Stimulated activated CD8-positive, alpha-beta memory T cell treated with anti-CD3 and anti-CD28 coated beads, Interleukin-15, amount 100 ng/mL, for 24 hours (primary cell): ENCODE data around the gene C10orf71.

ENCODE experiments used
- DNase-seq: peaks from one replicate; pipeline ENCODE4 v3.0.0-alpha.2; 2020; ENCODE audit warnings: low read depth

C10orf71 gene

DNA sequence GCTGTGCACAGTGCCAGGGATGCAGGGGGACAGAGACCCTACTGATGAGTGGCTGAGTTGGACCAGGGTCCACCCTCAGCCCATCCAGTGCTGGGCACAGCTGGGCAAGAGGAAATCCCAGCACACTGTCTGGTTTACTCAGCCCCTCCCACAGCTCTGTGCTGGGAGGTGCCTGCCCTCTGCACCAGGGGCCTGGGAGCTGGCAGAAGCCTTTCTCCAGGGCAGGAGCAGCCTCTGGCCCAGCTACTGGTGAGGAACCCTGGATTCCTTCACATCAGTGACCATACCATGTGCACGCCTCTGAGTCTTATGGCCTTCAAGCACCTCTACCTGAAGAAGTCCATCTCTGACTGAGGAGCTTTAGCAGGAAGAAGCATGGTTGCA, 25.9 kb upstream of the C10orf71 start:
- no peak for DNase-seq

GRCh38 chr10:49273626-49274025, 25.3 kb upstream of the C10orf71 start:
- no peak for DNase-seq

DNA sequence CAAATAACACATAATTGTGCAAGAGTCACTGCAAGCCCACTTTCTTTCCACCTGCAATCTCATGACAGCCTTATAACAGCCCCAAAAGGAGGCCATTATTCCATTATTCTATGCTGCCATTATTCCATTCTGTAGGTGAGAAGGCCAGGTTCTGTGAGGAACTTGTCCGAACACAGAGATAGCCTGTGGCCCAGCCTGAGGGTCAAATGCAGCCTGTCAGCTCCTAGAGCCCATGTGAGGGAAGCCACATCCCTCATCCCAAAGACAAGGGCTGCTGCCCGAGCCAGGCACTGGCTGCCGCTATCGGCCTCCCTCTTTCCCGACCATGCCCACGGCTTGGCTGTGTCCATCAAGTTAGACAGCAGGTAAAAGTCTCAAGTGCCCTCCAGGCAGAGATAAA, 24.1 kb upstream of the C10orf71 start:
- DNase-seq = no peak

GRCh38 chr10:49275896-49276295, 23.1 kb upstream of the C10orf71 start:
- DNase-seq = no peak

GRCh38 chr10:49276596-49276995, 22.4 kb upstream of the C10orf71 start:
- DNase-seq = no peak

DNA sequence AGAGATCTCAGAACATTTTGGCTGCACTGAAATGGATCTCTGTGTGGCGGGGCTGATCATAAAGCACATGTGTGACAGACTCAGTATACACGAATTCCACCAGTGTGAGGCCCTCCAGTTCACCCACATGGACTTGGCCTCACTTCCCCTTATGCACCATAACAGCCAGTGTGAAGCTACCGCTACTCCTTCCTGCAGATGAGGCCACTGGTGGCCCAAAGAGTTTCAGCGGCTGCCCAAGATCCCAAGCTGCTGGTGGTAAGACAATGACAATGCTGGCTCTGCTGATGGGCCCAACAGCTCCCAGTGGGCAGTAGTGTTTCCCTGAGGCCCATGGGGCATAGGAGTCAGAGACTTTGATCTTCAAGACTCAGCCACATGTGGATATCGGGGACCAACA, 21.0 kb upstream of the C10orf71 start:
- DNase-seq = no peak

DNA sequence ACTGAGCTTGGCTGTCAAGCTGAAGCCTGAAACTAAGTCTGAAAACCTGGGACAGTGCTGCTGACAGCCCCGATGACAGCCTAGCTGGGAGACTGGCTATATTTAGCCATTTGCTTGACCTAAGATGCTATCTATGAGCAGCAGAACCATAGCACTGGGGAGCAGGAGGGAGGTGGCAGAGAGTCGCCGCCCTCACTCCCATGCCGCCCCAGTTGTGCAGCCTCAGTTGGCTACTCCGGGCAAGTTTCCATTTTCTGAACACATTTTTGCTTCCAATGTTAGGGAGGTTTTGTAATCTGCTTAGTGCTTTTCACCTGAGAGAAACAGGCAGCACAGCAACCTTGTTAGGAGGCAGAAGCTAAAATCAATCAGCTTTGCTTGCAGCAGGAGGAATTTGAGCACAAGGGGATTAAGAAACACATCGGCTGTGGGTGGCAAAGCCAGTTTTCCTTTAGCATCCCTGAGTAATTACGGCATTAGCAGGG, 20.4 kb upstream of the C10orf71 start:
- DNase-seq = no peak

- no peak for DNase-seq
Observed at GRCh38 chr10:49279015-49279880, 19.7 kb upstream of the C10orf71 start.

DNA sequence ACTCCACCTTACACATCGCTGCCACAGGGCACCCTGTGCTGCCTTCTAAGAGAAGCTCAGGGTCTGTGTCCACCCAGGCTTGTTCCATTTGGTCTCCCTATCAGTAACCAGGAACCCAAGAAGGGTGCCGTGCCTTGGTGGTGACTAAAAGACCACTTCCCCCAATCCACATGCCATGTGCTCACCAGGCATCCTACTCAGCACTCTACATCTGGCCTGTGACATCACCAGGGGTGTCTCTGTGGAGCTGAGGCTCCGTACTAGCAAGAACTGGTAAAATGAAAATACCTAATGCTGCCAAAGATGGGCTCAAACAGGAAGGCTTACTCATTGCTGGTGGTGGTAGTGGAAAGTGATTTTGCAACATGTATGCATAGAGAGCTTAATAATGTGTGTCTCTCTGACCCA, 19.0 kb upstream of the C10orf71 start:
- no peak for DNase-seq

DNA sequence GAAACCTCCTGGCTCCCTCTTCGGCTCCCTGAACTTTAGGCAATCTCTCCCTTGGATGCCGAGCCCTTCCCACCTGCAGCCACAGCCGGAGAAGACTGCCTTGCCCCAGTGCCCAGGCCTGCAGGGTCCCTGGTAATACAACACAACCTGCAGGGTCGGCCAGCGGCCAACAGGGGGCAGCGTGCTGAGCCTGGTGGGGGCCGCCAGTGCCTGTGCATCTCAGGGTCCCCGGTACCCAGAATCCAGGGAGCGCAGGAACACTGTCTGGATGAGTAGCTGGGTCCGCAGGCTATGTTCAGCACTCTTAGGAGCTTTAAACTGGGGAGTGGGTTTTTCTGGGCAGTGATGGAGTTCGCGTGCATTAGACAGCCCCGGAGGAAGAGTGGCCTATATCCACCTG, 17.5 kb upstream of the C10orf71 start:
- DNase-seq = no peak

DNA sequence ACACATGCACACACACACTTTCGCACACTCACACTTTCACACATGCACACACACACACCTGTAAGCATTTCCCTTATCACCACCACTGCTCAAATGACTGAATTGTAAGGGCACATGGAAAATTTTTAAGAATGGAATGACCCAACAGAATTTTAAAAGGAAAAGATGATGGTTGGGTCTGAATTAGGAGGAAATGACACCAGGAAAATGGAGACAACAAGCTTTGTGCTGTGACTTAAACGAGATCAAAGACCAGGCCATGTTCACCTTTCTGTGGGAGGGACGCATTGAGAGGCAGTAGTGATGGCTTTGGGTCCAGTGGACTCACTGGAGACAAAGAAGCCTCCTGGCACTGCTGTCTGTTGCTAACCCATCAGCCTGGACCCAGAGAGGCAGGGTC, 16.7 kb upstream of the C10orf71 start:
- DNase-seq = no peak

- no peak for DNase-seq
Observed at GRCh38 chr10:49282879-49283341, 16.1 kb upstream of the C10orf71 start.

GRCh38 chr10:49283491-49283890, 15.5 kb upstream of the C10orf71 start:
- DNase-seq = no peak

DNA sequence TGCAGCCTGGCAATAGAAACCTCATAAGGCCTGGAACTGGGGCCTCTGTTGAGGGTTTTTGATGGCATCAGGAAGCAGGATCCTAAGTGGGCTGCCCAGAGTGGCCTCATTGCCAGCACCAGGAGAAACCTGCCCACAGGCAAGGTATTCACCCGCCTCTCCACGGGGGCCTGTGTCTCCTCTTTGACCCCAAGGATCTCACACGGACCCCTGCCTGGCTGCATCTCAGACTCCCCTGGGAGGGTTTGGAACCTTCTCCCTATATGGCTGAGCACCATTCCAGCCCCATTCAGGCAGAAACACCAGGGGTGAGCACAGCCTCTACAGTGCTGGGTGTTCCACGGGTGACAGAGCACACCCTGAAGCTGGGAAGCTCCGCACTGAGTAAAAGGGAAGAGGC, 14.6 kb upstream of the C10orf71 start:
- DNase-seq = no peak

DNA sequence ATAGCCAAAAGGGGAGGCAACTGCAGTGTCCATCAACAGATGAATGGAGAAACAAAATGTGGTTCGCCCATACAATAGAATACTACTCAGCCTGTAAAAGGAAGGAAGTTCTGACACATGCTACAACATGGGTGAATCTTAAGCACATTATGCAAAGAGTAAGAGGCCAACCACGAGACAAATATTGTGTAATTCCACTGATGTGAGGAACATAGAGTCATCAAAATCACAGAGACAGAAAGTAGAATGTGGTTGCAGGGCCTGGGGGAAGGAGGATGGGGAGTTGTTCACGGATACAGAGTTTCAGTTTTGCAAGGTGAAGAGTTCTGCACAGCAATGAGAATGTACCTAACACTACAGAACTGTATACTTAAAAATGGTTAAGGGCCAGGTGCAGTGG, 13.7 kb upstream of the C10orf71 start:
- DNase-seq = no peak

DNA sequence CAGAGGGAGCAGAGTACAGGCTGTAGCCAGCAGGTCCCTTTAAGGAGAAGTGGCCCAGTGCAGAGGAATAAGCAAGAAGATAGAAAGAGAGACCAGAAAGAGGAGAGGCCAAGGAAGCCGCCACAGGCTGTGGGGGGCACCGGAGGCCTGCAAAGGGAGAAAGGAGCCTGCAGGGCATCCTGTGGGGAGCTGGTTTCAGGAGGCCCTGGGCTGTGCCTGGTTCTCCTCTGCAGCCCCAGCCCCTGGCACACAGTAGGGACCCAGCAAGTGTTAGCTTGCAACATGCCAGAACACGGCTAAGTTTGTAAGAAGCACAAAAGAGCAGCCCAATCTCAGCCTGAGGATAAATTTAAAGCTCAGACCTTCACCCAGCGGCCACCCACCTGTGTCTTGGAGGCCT, 12.3 kb upstream of the C10orf71 start:
- DNase-seq = no peak

GRCh38 chr10:49287689-49288340, 11.2 kb upstream of the C10orf71 start:
- DNase-seq = no peak

DNA sequence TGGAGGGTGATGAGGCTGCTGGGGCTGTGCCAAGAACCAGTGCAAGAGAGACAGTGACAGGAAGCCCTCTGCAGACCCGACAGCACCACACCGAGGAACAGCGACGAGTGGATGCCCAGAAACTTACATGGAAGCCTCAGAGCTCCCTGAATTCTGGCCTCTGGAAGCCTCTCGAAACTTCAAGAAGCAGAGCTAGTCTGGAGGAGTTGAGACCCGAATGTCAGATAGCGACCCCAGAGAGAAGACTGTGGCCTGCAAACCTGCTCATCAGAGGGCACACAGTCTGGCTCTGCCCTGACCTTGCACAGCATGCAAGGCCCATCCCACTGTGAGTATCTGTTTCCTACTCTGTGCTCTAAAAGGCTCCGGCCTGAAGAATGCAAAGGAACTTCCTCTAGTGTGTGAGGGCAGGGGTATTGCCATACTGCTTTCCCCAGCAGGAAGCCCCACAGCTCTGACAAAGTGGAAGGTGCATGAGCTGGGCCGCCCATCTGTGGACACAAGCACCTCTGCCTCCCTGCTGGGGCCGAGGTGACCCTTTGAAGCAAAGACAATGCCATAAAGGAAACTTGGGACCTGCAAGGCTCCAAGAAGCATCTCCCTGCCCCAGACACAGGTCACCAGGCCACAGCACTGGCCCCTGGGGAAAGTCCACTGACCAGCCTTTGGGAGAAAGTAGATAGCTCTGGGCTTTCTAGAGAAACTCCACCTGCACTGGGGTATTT, 10.5 kb upstream of the C10orf71 start:
- DNase-seq = no peak

GRCh38 chr10:49289480-49289879, 9.5 kb upstream of the C10orf71 start:
- no peak for DNase-seq

DNA sequence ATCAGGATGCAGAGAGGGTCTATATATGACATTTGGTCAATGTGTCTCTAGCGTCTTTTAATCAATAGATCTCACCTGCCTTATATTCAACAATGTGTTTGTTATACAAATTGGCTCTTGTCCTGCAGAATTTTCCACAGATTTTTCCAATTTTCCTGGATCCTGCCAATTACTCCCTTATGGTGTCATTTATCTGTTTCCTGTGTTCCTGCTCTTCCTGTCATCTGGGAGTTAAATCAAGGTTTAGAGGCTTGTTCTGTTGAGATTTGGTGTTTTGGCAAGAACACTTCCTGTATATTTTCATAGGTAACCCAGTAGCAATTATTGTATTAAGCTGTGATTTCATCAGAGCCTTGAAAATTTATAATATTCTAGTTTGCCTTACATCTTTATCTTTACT, 8.8 kb upstream of the C10orf71 start:
- DNase-seq = no peak

GRCh38 chr10:49290607-49291006, 8.4 kb upstream of the C10orf71 start:
- no peak for DNase-seq

- no peak for DNase-seq
Observed at GRCh38 chr10:49292565-49293207, 6.3 kb upstream of the C10orf71 start.
